Hair follicle dermal papilla cell (primary cell): ENCODE data around the gene PLA2G15. TPM values are rescaled to one million over a fixed set of nuclear protein-coding genes. Genes with fewer than 3 reads are reported as not detected.

Source experiments
- small RNA-seq: library from RNA; depleted of rRNA; stranded (forward); fragments of <200 nt; gene quantifications from one replicate; pipeline ENCODE3, GENCODE V24; 2012
- total RNA-seq: library from RNA; depleted of rRNA; stranded (reverse); fragments of >200 nt; gene quantifications from 2 replicates; pipeline ENCODE4 v1.2.3, GENCODE V29; 2012

The PLA2G15 gene
- total RNA-seq: 21.7 and 27.8 TPM in 2 replicates

GRCh38 chr16:68244903-68245853 is at the start of gene PLA2G15:
TSS of gene PLA2G15 (plus strand) at chr16:68245373. CDS start at chr16:68245427, 54 bp downstream.

GRCh38 chr16:68235887-68236136 is 9.4 kb upstream of the PLA2G15 start, which contains the start of gene ESRP2:
TSS of gene ESRP2 (minus strand) at chr16:68236127. CDS start at chr16:68236045, 82 bp downstream.

GRCh38 chr16:68264128-68265077 is 19.2 kb downstream of the PLA2G15 start, which contains the start of gene SLC7A6:
TSS of gene SLC7A6 (plus strand) at chr16:68264526. CDS start at chr16:68274727, 10,201 bp downstream.

Small RNA genes lying within 50 kb of the gene (small RNA-seq; reads per million reads assigned to genes)
- gene RNU6-1262P: not detected

Other genes with a start within 250 kb of the PLA2G15 start
- not detected in 2 replicates for gene DPEP2, start 245.9 kb upstream of the PLA2G15 start, total RNA-seq
- gene DPEP2NB, start 229.5 kb upstream of the PLA2G15 start, total RNA-seq: not detected in 2 replicates
- gene DDX28, start 222.1 kb upstream of the PLA2G15 start, total RNA-seq: 11.8 and 12.4 TPM in 2 replicates
- gene DUS2, start 222.1 kb upstream of the PLA2G15 start, total RNA-seq: 15.3 and 15.7 TPM in 2 replicates
- gene NFATC3, start 160.0 kb upstream of the PLA2G15 start, total RNA-seq: 33.8 and 40.6 TPM in 2 replicates
- 0.12 and 0.16 TPM in 2 replicates for gene ESRP2, start 9.2 kb upstream of the PLA2G15 start, total RNA-seq
- 25.1 and 39.6 TPM in 2 replicates for gene SLC7A6, start 19.2 kb downstream of the PLA2G15 start, total RNA-seq
- 14.8 and 15.3 TPM in 2 replicates for gene SLC7A6OS, start 65.6 kb downstream of the PLA2G15 start, total RNA-seq
- gene PRMT7, start 65.6 kb downstream of the PLA2G15 start, total RNA-seq: 42.4 and 43.2 TPM in 2 replicates
- gene SMPD3, start 203.1 kb downstream of the PLA2G15 start, total RNA-seq: 0.24 and 0.49 TPM in 2 replicates